MCF 10A (cell line): ENCODE results near the gene PIEZO2. TPM values are rescaled to one million over a fixed set of nuclear protein-coding genes. Genes with fewer than 3 reads are reported as not detected.

ENCODE experiments used
- BruUV-seq: library from RNA; stranded (reverse); fragments of 400-500 nt; replicated peaks from 2 replicates; lab custom pipeline; 2021; lab: Mats Ljungman, UMichigan
- CTCF ChIA-PET: fragments of 300-600 bp; sonication (Branson Sonifier 250); formaldehyde crosslinking; extraction: SDS; loops from one replicate; lab custom pipeline; 2021; ENCODE audit warnings: antibody characterized with exemption, inconsistent platforms; lab: Yijun Ruan, JAX
- POLR2A ChIA-PET: fragments of 300-600, 350-650 bp; sonication (Branson Sonifier 250); formaldehyde crosslinking; extraction: SDS; loops from one replicate; lab custom pipeline; 2020; ENCODE audit warnings: antibody characterized with exemption, inconsistent platforms; lab: Yijun Ruan, JAX
- DNase-seq: peaks from one replicate; pipeline ENCODE4 v3.0.0-alpha.2; 2018; ENCODE audit not compliant: unreplicated experiment
- H3K27ac Mint-ChIP-seq: one replicate; pipeline ENCODE4 v1.8.0; 2022; ENCODE audit warnings: mild to moderate bottlenecking, low read depth, mixed read lengths; ENCODE audit not compliant: unreplicated experiment
- H3K27me3 Mint-ChIP-seq: one replicate; pipeline ENCODE4 v1.8.0; 2022; ENCODE audit warnings: mixed read lengths; ENCODE audit not compliant: insufficient read depth, unreplicated experiment
- H3K36me3 Mint-ChIP-seq: one replicate; pipeline ENCODE4 v1.8.0; 2022; ENCODE audit warnings: mild to moderate bottlenecking, moderate library complexity, mixed read lengths; ENCODE audit not compliant: insufficient read depth, unreplicated experiment
- H3K4me1 Mint-ChIP-seq: one replicate; pipeline ENCODE4 v1.8.0; 2022; ENCODE audit warnings: mixed read lengths; ENCODE audit not compliant: insufficient read depth, unreplicated experiment
- H3K4me3 Mint-ChIP-seq: one replicate; pipeline ENCODE4 v1.8.0; 2022; ENCODE audit warnings: mild to moderate bottlenecking, moderate library complexity, mixed read lengths; ENCODE audit not compliant: unreplicated experiment
- H3K9me3 Mint-ChIP-seq: one replicate; pipeline ENCODE4 v1.8.0; 2022; ENCODE audit warnings: mixed read lengths; ENCODE audit not compliant: unreplicated experiment
- CTCF ChIP-seq: fragments of 200-600 bp; IDR thresholded peaks from one replicate; pipeline ENCODE4 v1.8.0; 2022; ENCODE audit warnings: antibody characterized with exemption, mild to moderate bottlenecking; ENCODE audit not compliant: unreplicated experiment
- intact Hi-C: fragments of 100-400 bp; cut with micrococcal nuclease; formaldehyde crosslinking; loops from 2 replicates; pipeline ENCODE4 v1.14.1; 2022
- total RNA-seq: library from RNA; stranded (reverse); gene quantifications from 2 replicates; pipeline ENCODE4 v1.2.3, GENCODE V29; 2022

Gene PIEZO2
- total RNA-seq, 1 experiment from 2014 or later: 0.49 TPM

GRCh38 chr18:11070593-11070992 lies 78.8 kb downstream of the PIEZO2 start:
- no TSS peak for BruUV-seq
- Mint-ChIP-seq H3K4me1 (no peaks in the 10 kb centered on the region), H3K4me3 (no peak overlapping the region), H3K36me3 (no peaks in the 10 kb centered on the region), H3K27ac (no peak overlapping the region), H3K27me3 (no peaks in the 10 kb centered on the region), H3K9me3 (peaks cover 7% of the 10 kb centered on the region)
- no peak for DNase-seq
- POLR2A ChIA-PET: no interaction called here
- no peak for TF ChIP-seq CTCF
- intact Hi-C loops: no loop called here
- CTCF ChIA-PET: interaction anchor here (1.0 kb wide), 1 partner anchor 23 kb away, joined by 3 read pairs; no protein-coding TSS in a partner anchor

GRCh38 chr18:11066038-11066437 lies 83.3 kb downstream of the PIEZO2 start:
- H3K9me3 Mint-ChIP-seq: peaks cover 7% of the 10 kb centered on the region
- H3K27me3 Mint-ChIP-seq: no peaks in the 10 kb centered on the region
- H3K4me3 Mint-ChIP-seq: no peak overlapping the region
- CTCF ChIA-PET: interaction anchor here (0.6 to 1.0 kb wide), 2 partner anchors 9 to 11 kb away, joined by 3 read pairs; no protein-coding TSS in a partner anchor
- H3K4me1 Mint-ChIP-seq: no peaks in the 10 kb centered on the region
- H3K36me3 Mint-ChIP-seq: no peaks in the 10 kb centered on the region
- TF ChIP-seq CTCF: no peak
- intact Hi-C loops: no loop called here
- H3K27ac Mint-ChIP-seq: no peak overlapping the region
- POLR2A ChIA-PET: no interaction called here
- no TSS peak for BruUV-seq
- DNase-seq: no peak

- no peak for TF ChIP-seq CTCF
- no TSS peak for BruUV-seq
- CTCF ChIA-PET: interaction anchor here (1.0 kb wide), 1 partner anchor 10 kb away, joined by 3 read pairs; no protein-coding TSS in a partner anchor
- Mint-ChIP-seq H3K27me3 (no peaks in the 10 kb centered on the region), H3K4me1 (no peaks in the 10 kb centered on the region), H3K36me3 (no peaks in the 10 kb centered on the region), H3K4me3 (no peak overlapping the region), H3K27ac (no peak overlapping the region), H3K9me3 (peaks cover 7% of the 10 kb centered on the region)
- no peak for DNase-seq
- intact Hi-C loops: no loop called here
- POLR2A ChIA-PET: no interaction called here
These were observed 84.5 kb downstream of the PIEZO2 start for GRCh38 chr18:11064727-11065460.

GRCh38 chr18:11064106-11064505 lies 85.3 kb downstream of the PIEZO2 start:
- Mint-ChIP-seq H3K27ac (no peak overlapping the region), H3K9me3 (peaks cover 7% of the 10 kb centered on the region), H3K4me3 (no peak overlapping the region), H3K27me3 (no peaks in the 10 kb centered on the region), H3K36me3 (no peaks in the 10 kb centered on the region), H3K4me1 (no peaks in the 10 kb centered on the region)
- DNase-seq: no peak
- ChIA-PET POLR2A (no interaction called here), CTCF (interaction anchor here (0.6 kb wide), 1 partner anchor 323 kb away, joined by 5 read pairs; no protein-coding TSS in a partner anchor)
- BruUV-seq: no TSS peak
- TF ChIP-seq CTCF: no peak
- intact Hi-C loops: no loop called here
